Esophagus muscularis mucosa (tissue), 4 donors: Measurements from ENCODE around the gene MND1.

Experiments used
- CTCF ChIP-seq, 3 experiments: fragments of 200-600 bp in 2 of 3; fragments of 450-650 bp in 1 of 3; sonication (generic) in 2 of 3; IDR thresholded peaks; one replicate each; pipeline ENCODE4 v1.5.1; 2017 to 2019; ENCODE audit warnings: antibody characterized with exemption in 3 of 3, mild to moderate bottlenecking in 2 of 3, moderate library complexity in 1 of 3
- EP300 ChIP-seq: sonication (generic); formaldehyde crosslinking; IDR thresholded peaks from one replicate; pipeline ENCODE4 v1.6.1; 2017; ENCODE audit warnings: antibody characterized with exemption
- POLR2A ChIP-seq: fragments of 450-650 bp; IDR thresholded peaks from one replicate; pipeline ENCODE4 v1.6.1; 2017; ENCODE audit warnings: antibody characterized with exemption, moderate library complexity, mild to moderate bottlenecking, low read depth
- POLR2AphosphoS5 ChIP-seq, 2 donors: sonication (generic); formaldehyde crosslinking; IDR thresholded peaks; one replicate each; pipeline ENCODE4 v1.6.1; 2017; ENCODE audit warnings: antibody characterized with exemption in 2 of 2

GRCh38 chr4:153449338-153449737 is 104.8 kb downstream of the MND1 start:
- TF ChIP-seq CTCF (IDR thresholded peaks at IDR 0.05), result no peak
- TF ChIP-seq POLR2A, result no peak
- TF ChIP-seq POLR2AphosphoS5 (IDR thresholded peaks at IDR 0.05), result no peak
- TF ChIP-seq EP300, result no peak
